Activated CD4-positive, alpha-beta memory T cell treated with anti-CD3 and anti-CD28 coated beads for 36 hours (primary cell): ENCODE measurements around the gene TBX10. TPM values are rescaled to one million over a fixed set of nuclear protein-coding genes. Genes with fewer than 3 reads are reported as not detected.
"Not testable (repeated sequence)": the region's sequence is repeated elsewhere in the genome, so short reads cannot be mapped to it uniquely, and the experiment has no call there.

ENCODE experiments used
- CTCF ChIA-PET: fragments of 350-600 bp; sonication (Branson Sonifier 250); formaldehyde crosslinking; loops from one replicate; lab custom pipeline; 2021; ENCODE audit warnings: antibody characterized with exemption, inconsistent platforms; lab: Charles Lee
- POLR2A ChIA-PET: fragments of 350-600 bp; sonication (Branson Sonifier 250); formaldehyde crosslinking; loops from one replicate; lab custom pipeline; 2021; ENCODE audit warnings: antibody characterized with exemption; lab: Charles Lee
- DNase-seq: peaks from one replicate; pipeline ENCODE4 v3.0.0-alpha.2; 2020
- H3K27ac Mint-ChIP-seq: one replicate; pipeline ENCODE4 v1.8.0; 2021; ENCODE audit warnings: mixed read lengths
- H3K27me3 Mint-ChIP-seq: one replicate; pipeline ENCODE4 v1.8.0; 2021; ENCODE audit warnings: mixed read lengths
- H3K36me3 Mint-ChIP-seq: one replicate; pipeline ENCODE4 v1.8.0; 2021; ENCODE audit warnings: mixed read lengths
- H3K4me1 Mint-ChIP-seq: one replicate; pipeline ENCODE4 v1.8.0; 2021; ENCODE audit warnings: low read depth, mixed read lengths
- H3K4me3 Mint-ChIP-seq: one replicate; pipeline ENCODE4 v1.8.0; 2021; ENCODE audit warnings: mild to moderate bottlenecking, mixed read lengths
- H3K9me3 Mint-ChIP-seq: one replicate; pipeline ENCODE4 v1.8.0; 2021; ENCODE audit warnings: mixed read lengths
- intact Hi-C: fragments of 100-400 bp; cut with micrococcal nuclease; formaldehyde crosslinking; loops from one replicate; pipeline ENCODE4 v1.15.1; 2023
- total RNA-seq, 2 experiments: library from RNA; stranded (reverse); gene quantifications; one replicate each; pipeline ENCODE4 v1.2.3, GENCODE V29; 2021

TBX10 gene
- total RNA-seq, 2 experiments from 2014 or later, result not detected

DNA sequence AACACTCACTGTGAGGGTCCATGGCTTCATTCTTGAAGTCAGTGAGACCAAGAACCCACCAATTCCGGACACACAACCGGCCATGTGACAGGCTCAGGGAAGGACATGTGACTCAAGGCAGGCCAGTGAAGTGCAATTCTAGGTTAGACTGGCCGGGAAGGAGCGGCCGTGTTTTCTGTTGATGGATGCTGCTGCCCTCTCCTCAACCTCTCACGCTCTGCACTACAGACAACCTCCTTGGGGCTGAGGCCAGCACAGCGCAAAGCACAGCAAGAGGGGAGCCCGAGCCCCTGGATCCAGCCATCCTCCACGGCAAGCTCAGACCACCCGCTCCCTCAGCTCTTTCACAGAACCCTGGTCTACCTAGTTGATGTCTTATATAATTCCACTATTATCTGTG lies 12.6 kb downstream of the TBX10 start:
- no peaks in the 10 kb centered on the region for H3K9me3 Mint-ChIP-seq
- H3K4me3 Mint-ChIP-seq, result no peak overlapping the region
- POLR2A ChIA-PET, result no interaction called here

DNA sequence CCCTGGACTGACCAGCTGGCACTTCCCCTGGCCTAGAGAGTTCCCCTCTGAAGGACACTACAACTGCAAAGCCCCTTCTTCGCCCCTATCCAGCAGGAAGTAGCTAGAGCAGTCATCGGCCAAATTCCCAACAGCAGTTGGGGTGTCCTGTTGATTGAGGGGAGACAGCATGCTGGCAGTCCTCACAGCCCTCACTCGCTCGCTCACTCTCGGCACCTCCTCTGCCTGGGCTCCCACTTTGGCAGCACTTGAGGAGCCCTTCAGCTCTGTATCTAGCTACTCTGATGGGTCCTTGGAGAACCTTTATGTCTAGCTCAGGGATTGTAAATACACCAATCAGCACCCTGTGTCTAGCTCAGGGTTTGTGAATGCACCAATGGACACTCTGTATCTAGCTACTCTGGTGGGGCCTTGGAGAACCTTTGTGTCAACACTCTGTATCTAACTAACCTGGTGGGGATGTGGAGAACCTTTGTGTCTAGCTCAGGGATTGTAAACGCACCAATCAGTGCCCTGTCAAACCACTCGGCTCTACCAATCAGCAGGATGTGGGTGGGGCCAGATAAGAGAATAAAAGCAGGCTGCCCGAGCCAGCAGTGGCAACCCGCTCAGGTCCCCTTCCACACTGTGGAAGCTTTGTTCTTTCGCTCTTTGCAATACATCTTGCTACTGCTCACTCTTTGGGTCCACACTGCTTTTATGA lies 13.3 kb downstream of the TBX10 start:
- H3K9me3 Mint-ChIP-seq, H3K27ac Mint-ChIP-seq, H3K27me3 Mint-ChIP-seq, H3K4me3 Mint-ChIP-seq, POLR2A ChIA-PET, DNase-seq, H3K4me1 Mint-ChIP-seq, H3K36me3 Mint-ChIP-seq: not testable (repeated sequence)
- intact Hi-C loops, result loop anchor here (5.0 kb wide), 1 partner anchor 86 kb away; no protein-coding TSS in a partner anchor
- CTCF ChIA-PET, result interaction anchor here (1.0 to 1.3 kb wide), 3 partner anchors 10 to 33 kb away, joined by 3 to 5 read pairs (median 3); no protein-coding TSS in a partner anchor

More for the DNA sequence above, 12.6 kb downstream of the TBX10 start:
- H3K36me3 Mint-ChIP-seq, result no peaks in the 10 kb centered on the region
- peaks cover 6% of the 10 kb centered on the region for H3K4me1 Mint-ChIP-seq
- CTCF ChIA-PET, result interaction anchor here (1.0 to 3.8 kb wide), 3 partner anchors 11 to 32 kb away, joined by 3 to 59 read pairs (median 5); no protein-coding TSS in a partner anchor
- no peaks in the 10 kb centered on the region for H3K27me3 Mint-ChIP-seq
- DNase-seq, result no peak
- intact Hi-C loops, result loop anchor here (5.0 kb wide), 1 partner anchor 85 kb away; no protein-coding TSS in a partner anchor
- no peak overlapping the region for H3K27ac Mint-ChIP-seq

- H3K9me3 Mint-ChIP-seq, H3K27ac Mint-ChIP-seq, DNase-seq, POLR2A ChIA-PET, H3K27me3 Mint-ChIP-seq, intact Hi-C loops, H3K36me3 Mint-ChIP-seq, H3K4me3 Mint-ChIP-seq, CTCF ChIA-PET, H3K4me1 Mint-ChIP-seq: not testable (repeated sequence)
These were observed 15.8 kb downstream of the TBX10 start for GRCh38 chr11:67623795-67624194.

- CTCF ChIA-PET, DNase-seq, H3K9me3 Mint-ChIP-seq, H3K27me3 Mint-ChIP-seq, H3K4me3 Mint-ChIP-seq, H3K36me3 Mint-ChIP-seq, intact Hi-C loops, H3K27ac Mint-ChIP-seq, H3K4me1 Mint-ChIP-seq, POLR2A ChIA-PET: not testable (repeated sequence)
These were observed 16.7 kb downstream of the TBX10 start for GRCh38 chr11:67622905-67623304.

- POLR2A ChIA-PET, CTCF ChIA-PET, intact Hi-C loops: not testable (repeated sequence)
These were observed 17.6 kb downstream of the TBX10 start for GRCh38 chr11:67621928-67622327.

DNA sequence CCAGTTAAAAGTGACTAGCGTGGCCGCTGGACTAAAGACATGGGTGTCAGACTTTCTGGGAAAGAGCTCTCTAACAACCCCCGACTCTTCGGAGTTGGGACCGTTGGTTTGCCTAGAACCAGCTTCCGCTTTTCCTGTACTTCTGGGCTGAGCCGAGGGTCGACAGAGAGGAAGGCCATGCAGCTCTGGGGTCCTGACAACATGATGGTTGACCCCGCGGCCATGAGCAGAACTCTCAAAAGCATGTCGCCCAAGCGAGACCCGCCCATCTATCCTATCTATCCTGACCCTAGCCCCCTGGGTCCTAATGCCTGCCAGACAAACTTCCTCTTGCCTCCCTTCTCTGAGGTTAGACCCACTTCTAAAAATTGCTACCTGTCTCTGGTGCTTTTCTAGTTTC lies 18.9 kb downstream of the TBX10 start:
- H3K4me1 Mint-ChIP-seq, H3K27ac Mint-ChIP-seq, intact Hi-C loops, H3K9me3 Mint-ChIP-seq, H3K4me3 Mint-ChIP-seq, DNase-seq, H3K36me3 Mint-ChIP-seq, H3K27me3 Mint-ChIP-seq: not testable (repeated sequence)
- POLR2A ChIA-PET, result interaction anchor here (0.7 kb wide), 1 partner anchor 12 kb away, joined by 3 read pairs; no protein-coding TSS in a partner anchor
- CTCF ChIA-PET, result interaction anchor here (1.9 kb wide), 1 partner anchor 9 kb away, joined by 5 read pairs; the partner anchor contains the start of gene NUDT8

More at GRCh38 chr11:67621928-67622327, 17.6 kb downstream of the TBX10 start:
- not testable (repeated sequence) for DNase-seq, H3K36me3 Mint-ChIP-seq, H3K4me3 Mint-ChIP-seq, H3K27ac Mint-ChIP-seq, H3K9me3 Mint-ChIP-seq, H3K4me1 Mint-ChIP-seq, H3K27me3 Mint-ChIP-seq

DNA sequence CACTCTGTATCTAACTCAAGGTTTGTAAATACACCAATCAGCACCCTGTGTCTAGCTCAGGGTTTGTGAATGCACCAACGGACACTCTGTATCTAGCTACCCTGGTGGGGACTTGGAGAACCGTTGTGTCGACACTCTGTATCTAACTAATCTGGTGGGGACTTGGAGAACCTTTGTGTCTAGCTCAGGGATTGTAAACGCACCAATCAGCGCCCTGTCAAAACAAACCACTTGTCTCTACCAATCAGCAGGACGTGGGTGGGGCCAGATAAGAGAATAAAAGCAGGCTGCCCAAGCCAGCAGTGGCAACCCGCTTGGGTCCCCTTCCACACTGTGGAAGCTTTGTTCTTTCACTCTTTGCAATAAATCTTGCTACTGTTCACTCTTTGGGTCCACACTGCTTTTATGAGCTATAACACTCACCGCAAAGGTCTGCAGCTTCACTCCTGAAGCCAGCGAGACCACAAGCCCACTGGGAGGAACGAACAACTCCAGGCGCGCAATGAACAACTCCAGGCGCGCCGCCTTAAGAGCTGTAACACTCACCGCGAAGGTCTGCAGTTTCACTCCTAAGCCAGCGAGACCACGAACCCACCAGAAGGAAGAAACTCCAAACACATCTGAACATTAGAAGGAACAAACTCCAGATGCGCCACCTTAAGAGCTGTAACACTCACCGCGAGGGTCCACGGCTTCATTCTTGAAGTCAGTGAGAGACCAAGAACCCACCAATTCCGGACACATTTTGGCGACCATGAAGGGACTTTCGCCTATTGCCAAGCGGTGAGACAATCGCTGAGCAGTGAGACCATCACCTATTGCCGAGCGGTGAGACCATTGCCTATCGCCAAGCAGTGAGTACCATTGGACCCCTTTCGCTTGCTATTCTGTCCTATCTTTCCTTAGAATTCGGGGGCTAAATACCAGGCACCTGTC lies 19.6 kb downstream of the TBX10 start:
- H3K4me1 Mint-ChIP-seq, intact Hi-C loops: not testable (repeated sequence)

GRCh38 chr11:67618901-67619659 lies 20.5 kb downstream of the TBX10 start:
- POLR2A ChIA-PET, H3K36me3 Mint-ChIP-seq, H3K27ac Mint-ChIP-seq, H3K4me3 Mint-ChIP-seq, intact Hi-C loops, DNase-seq, H3K9me3 Mint-ChIP-seq, H3K27me3 Mint-ChIP-seq: not testable (repeated sequence)
- H3K4me1 Mint-ChIP-seq, result peaks cover 10% of the 10 kb centered on the region
- CTCF ChIA-PET, result interaction anchor here (1.6 to 1.9 kb wide), 2 partner anchors 11 kb away, joined by 5 read pairs; partner anchors contain the start of gene NUDT8

More for the DNA sequence above, 19.6 kb downstream of the TBX10 start:
- H3K36me3 Mint-ChIP-seq, H3K9me3 Mint-ChIP-seq, H3K4me3 Mint-ChIP-seq, H3K27me3 Mint-ChIP-seq, H3K27ac Mint-ChIP-seq, DNase-seq: not testable (repeated sequence)
- POLR2A ChIA-PET, result interaction anchor here (0.7 kb wide), 1 partner anchor 11 kb away, joined by 3 read pairs; no protein-coding TSS in a partner anchor
- CTCF ChIA-PET, result interaction anchor here (1.9 kb wide), 1 partner anchor 10 kb away, joined by 5 read pairs; the partner anchor contains the start of gene NUDT8

- Mint-ChIP-seq H3K27ac (no peak overlapping the region), H3K36me3 (no peaks in the 10 kb centered on the region), H3K4me1 (peaks cover 23% of the 10 kb centered on the region), H3K27me3 (no peaks in the 10 kb centered on the region), H3K4me3 (no peak overlapping the region), H3K9me3 (no peaks in the 10 kb centered on the region)
- CTCF ChIA-PET, result interaction anchor here (0.8 to 4.2 kb wide), 7 partner anchors 10 to 266 kb away, joined by 3 to 24 read pairs (median 3); partner anchors contain the start of gene NUDT8
- POLR2A ChIA-PET, result interaction anchor here (1.2 kb wide), 1 partner anchor 13 kb away, joined by 3 read pairs; no protein-coding TSS in a partner anchor
- no peak for DNase-seq
- intact Hi-C loops, result no loop called here
These were observed 22.2 kb downstream of the TBX10 start for GRCh38 chr11:67617243-67617953.

DNA sequence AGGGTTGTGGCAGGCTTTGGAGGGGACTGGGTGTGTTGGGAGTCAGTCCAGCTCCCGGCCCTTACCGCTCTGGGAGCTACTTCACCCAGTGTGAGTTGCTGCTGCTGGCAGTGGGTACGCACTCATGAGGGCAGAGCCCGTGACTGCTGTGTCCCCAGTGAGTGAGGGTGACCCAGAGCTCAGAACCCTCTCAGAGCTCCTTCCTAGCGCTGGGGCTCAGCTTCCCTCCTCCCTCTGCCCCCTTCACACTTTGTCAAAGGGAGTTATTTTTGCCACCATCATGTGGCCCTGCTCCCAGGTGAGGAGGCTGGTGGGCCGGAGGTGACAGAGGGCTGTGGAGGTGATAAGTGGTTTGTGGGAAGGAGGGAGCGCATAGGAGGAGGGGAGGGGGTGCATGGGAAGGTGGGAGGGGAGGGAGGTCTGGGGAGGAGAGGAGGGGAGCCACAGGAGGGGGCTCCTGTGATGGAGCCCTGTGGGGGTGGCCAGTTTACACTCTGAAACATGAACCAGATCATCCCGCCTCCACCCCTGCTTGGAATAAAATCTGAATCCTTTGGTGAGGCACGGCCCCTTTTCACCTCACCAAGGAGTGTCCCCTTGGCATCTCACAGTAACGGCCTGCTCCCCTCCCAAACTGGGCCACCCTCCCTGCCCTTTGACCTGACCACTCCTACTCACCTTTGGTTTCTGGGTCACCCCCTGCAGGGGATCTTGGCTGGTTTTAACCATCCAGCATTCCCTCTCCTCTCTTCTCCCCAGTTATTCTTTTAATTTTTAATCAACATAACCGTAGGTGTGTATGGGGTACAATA lies 22.9 kb downstream of the TBX10 start:
- H3K27me3 Mint-ChIP-seq, result no peaks in the 10 kb centered on the region
- ChIA-PET CTCF (interaction anchor here (0.8 to 4.9 kb wide), 6 partner anchors 10 to 231 kb away, joined by 3 to 59 read pairs (median 4); partner anchors contain the start of gene NUDT8), POLR2A (interaction anchor here (1.2 kb wide), 1 partner anchor 14 kb away, joined by 3 read pairs; no protein-coding TSS in a partner anchor)
- H3K4me3 Mint-ChIP-seq, result no peak overlapping the region
- intact Hi-C loops, result no loop called here
- H3K36me3 Mint-ChIP-seq, result peaks cover 3% of the 10 kb centered on the region
- peaks cover 24% of the 10 kb centered on the region for H3K4me1 Mint-ChIP-seq
- no peaks in the 10 kb centered on the region for H3K9me3 Mint-ChIP-seq
- no peak for DNase-seq
- H3K27ac Mint-ChIP-seq, result no peak overlapping the region
